ENCODE data around the gene AGL. TPM values are rescaled to one million over a fixed set of nuclear protein-coding genes. Genes with fewer than 3 reads are reported as not detected.
"Not testable (repeated sequence)": the region's sequence is repeated elsewhere in the genome, so short reads cannot be mapped to it uniquely, and the experiment has no call there.

The AGL gene
- total RNA-seq, 1 experiment from 2014 or later, result 8.8 TPM

- no peak for DNase-seq (ENCODE audit: low spot score)
These were observed 1.8 kb downstream of the AGL start for GRCh38 chr1:99851850-99852454.

GRCh38 chr1:99852648-99853047, 2.5 kb downstream of the AGL start:
- DNase-seq (ENCODE audit: low spot score), result no peak

GRCh38 chr1:99855914-99856450, 5.8 kb downstream of the AGL start:
- DNase-seq (ENCODE audit: low spot score), result no peak

GRCh38 chr1:99857041-99857440, 6.9 kb downstream of the AGL start:
- DNase-seq (ENCODE audit: low spot score), result not testable (repeated sequence)

- no peak for DNase-seq (ENCODE audit: low spot score)
These were observed 8.1 kb downstream of the AGL start for GRCh38 chr1:99858286-99858685.

GRCh38 chr1:99858881-99859280, 8.7 kb downstream of the AGL start:
- DNase-seq (ENCODE audit: low spot score), result no peak

- no peak for DNase-seq (ENCODE audit: low spot score)
These were observed 10.5 kb downstream of the AGL start for GRCh38 chr1:99860703-99861102.

- no peak for DNase-seq (ENCODE audit: low spot score)
These were observed 17.5 kb downstream of the AGL start for GRCh38 chr1:99867682-99868081.

- no peak for DNase-seq (ENCODE audit: low spot score)
These were observed 19.1 kb downstream of the AGL start for GRCh38 chr1:99869304-99869703.

GRCh38 chr1:99869723-99870122, 19.6 kb downstream of the AGL start:
- no peak for DNase-seq (ENCODE audit: low spot score)

GRCh38 chr1:99872063-99872462, 21.9 kb downstream of the AGL start:
- DNase-seq (ENCODE audit: low spot score), result no peak

GRCh38 chr1:99877568-99877967, 27.4 kb downstream of the AGL start:
- DNase-seq (ENCODE audit: low spot score), result no peak

- no peak for DNase-seq (ENCODE audit: low spot score)
These were observed 36.0 kb downstream of the AGL start for GRCh38 chr1:99886179-99886578.

- peak; percentile 4 for DNase-seq (ENCODE audit: low spot score)
These were observed 36.7 kb downstream of the AGL start for GRCh38 chr1:99886841-99887240.

- no peak for DNase-seq (ENCODE audit: low spot score)
These were observed 37.7 kb downstream of the AGL start for GRCh38 chr1:99887890-99888289.

GRCh38 chr1:99891997-99892396, 41.8 kb downstream of the AGL start:
- no peak for DNase-seq (ENCODE audit: low spot score)

GRCh38 chr1:99903278-99903677, 53.1 kb downstream of the AGL start:
- DNase-seq (ENCODE audit: low spot score), result not testable (repeated sequence)

GRCh38 chr1:99906535-99906934, 56.4 kb downstream of the AGL start:
- DNase-seq (ENCODE audit: low spot score), result no peak

GRCh38 chr1:99917214-99917613, 67.1 kb downstream of the AGL start:
- no peak for DNase-seq (ENCODE audit: low spot score)

- DNase-seq (ENCODE audit: low spot score), result no peak
These were observed 69.1 kb downstream of the AGL start for GRCh38 chr1:99919220-99919619.

- no peak for DNase-seq (ENCODE audit: low spot score)
These were observed 84.6 kb downstream of the AGL start for GRCh38 chr1:99934801-99935200.

- no peak for DNase-seq (ENCODE audit: low spot score)
These were observed 85.4 kb downstream of the AGL start for GRCh38 chr1:99935534-99935933.

- DNase-seq (ENCODE audit: low spot score), result no peak
These were observed 85.9 kb downstream of the AGL start for GRCh38 chr1:99936071-99936470.

GRCh38 chr1:99942723-99943122, 92.6 kb downstream of the AGL start:
- no peak for DNase-seq (ENCODE audit: low spot score)
